Activated T-helper 17 cell treated with anti-CD3 and anti-CD28 coated beads, Interleukin-2, amount 50 U/mL, for 72 hours (primary cell): ENCODE results near the gene RBM26. TPM values are rescaled to one million over a fixed set of nuclear protein-coding genes. Genes with fewer than 3 reads are reported as not detected.

ENCODE experiments used
- ATAC-seq: fragments of 150-1000 bp; cut with Tn5 transposase; replicated peaks from 2 replicates; pipeline ENCODE4 v1.10.0; 2021; ENCODE audit warnings: mild to moderate bottlenecking, moderate library complexity
- H3K27ac Mint-ChIP-seq: one replicate; pipeline ENCODE4 v1.8.0; 2022; ENCODE audit warnings: mixed read lengths
- H3K27me3 Mint-ChIP-seq: one replicate; pipeline ENCODE4 v1.8.0; 2022; ENCODE audit warnings: mixed read lengths
- H3K36me3 Mint-ChIP-seq: one replicate; pipeline ENCODE4 v1.8.0; 2022; ENCODE audit warnings: low read depth, mild to moderate bottlenecking, mixed read lengths
- H3K4me1 Mint-ChIP-seq: one replicate; pipeline ENCODE4 v1.8.0; 2022; ENCODE audit warnings: mixed read lengths
- H3K4me3 Mint-ChIP-seq: one replicate; pipeline ENCODE4 v1.8.0; 2022; ENCODE audit warnings: mild to moderate bottlenecking, mixed read lengths
- H3K9me3 Mint-ChIP-seq: one replicate; pipeline ENCODE4 v1.8.0; 2022; ENCODE audit warnings: mixed read lengths
- total RNA-seq, 2 donors: library from RNA; stranded (reverse); gene quantifications; one replicate each; pipeline ENCODE4 v1.2.3, GENCODE V29; 2022

RBM26 gene
- total RNA-seq, 2 donors from 2014 or later: 56.8 to 71.8 TPM

DNA sequence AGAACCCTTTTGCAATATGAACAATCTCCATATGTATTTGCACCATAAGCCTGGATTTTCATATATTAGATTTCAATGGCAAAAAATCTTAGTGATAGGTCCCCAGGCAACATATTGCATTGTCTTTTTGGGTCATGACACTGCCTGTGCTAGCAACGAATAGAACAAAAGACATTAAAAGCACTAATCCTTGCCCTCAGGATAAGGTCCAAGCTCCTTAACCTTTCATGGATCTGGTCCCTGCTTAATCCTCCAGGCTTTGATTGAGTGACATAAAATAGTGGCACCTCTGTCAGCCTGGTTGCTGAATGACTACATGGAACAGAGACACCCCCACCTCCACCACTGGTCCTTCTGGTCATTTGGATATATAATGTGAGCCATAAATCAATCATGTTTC is 134.4 kb downstream of the RBM26 start:
- peaks cover 20% of the 10 kb centered on the region for H3K27me3 Mint-ChIP-seq
- H3K9me3 Mint-ChIP-seq: no peaks in the 10 kb centered on the region
- no peaks in the 10 kb centered on the region for H3K4me1 Mint-ChIP-seq
- ATAC-seq: no peak
- no peaks in the 10 kb centered on the region for H3K36me3 Mint-ChIP-seq
- no peak overlapping the region for H3K27ac Mint-ChIP-seq
- no peak overlapping the region for H3K4me3 Mint-ChIP-seq

DNA sequence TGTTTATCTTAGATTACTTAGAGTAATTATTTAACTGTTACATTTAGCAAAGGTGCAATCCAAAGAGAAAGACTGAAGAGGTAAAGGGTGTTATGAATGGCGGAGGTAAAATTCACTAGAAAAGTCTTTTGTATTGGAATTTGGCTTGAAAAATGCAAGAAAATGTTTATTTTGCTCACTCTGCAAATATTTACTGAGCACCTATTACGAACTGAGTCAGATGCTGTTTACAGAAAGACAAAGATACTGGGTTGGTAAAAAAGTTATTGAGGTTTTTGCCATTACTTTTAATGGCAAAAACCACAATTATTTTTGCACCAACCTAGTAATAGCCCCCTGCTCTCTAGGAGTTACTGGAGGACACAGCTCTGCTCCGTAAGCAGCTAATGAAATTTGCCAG is 135.2 kb downstream of the RBM26 start:
- ATAC-seq: no peak
- Mint-ChIP-seq H3K27ac (no peak overlapping the region), H3K4me3 (no peak overlapping the region), H3K9me3 (no peaks in the 10 kb centered on the region), H3K4me1 (no peaks in the 10 kb centered on the region), H3K36me3 (no peaks in the 10 kb centered on the region), H3K27me3 (peaks cover 20% of the 10 kb centered on the region)

Other genes with a start within 250 kb of the RBM26 start
- 100 to 1,000 TPM in 1 of 2 donors, 10 to 100 TPM in 1; 80.6 to 129 TPM for gene NDFIP2, start 74.9 kb upstream of the RBM26 start, total RNA-seq